Measurements from ENCODE around the gene RNF225.

The RNF225 gene

DNA sequence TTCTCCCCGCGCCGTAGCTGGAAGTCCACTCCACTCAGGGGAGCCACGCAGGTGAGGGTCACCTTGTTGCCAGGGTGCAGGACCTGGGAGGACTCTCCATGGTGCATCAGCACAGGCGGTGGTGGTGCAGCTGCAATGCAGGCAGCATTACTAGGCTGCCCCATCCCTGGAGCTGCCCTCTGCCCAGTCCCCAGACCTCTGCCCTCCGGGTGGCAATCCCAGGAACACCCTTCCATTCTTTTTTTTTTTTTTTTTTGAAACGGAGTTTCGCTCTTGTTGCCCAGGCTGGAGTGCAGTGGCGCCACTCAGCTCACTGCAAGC, 43.9 kb upstream of the RNF225 start:
- no peak overlapping the region for H3K4me2 ChIP-seq (ENCODE audit: low read length)

DNA sequence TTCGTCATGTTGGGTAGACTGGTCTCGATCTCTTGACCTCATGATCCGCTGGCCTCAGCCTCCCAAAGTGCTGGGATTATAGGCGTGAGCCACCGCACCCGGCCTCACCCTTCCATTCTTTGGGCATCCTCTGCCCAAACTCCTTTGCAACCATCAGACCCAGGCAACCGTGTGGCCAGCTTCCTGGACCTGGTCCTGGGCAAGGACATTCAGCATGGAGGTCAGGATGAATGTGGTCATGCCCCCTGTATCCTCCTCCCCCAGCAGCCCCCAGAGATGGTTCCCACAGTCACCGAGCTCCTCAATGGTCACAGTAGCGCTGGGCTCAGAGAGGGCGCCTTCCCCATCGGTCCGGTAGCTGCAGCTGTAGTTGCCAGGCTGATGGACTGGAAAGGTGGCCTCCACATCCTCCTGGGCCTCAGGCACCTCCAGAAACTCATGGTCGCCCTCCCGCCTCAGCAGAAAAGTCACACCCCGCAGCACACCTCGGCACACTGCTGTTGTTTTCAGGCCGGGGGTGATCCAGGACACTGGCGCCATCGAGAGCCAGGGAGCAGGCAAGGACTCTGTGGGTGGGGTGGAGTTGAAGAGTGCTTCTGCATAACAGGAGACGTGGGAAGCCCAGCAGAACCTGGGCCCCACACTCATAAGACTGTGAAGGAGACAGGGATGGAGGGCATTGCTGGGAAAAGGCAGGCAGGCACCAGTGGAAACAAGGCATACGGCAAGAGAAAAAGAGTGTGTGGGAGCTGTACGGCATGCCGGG, 43.3 kb upstream of the RNF225 start:
- Histone ChIP-seq H3K4me3 (ENCODE audit: low read length) (no peak overlapping the region), H4K20me1 (ENCODE audit: control insufficient read depth, insufficient read depth, low read depth, low read length) (no peaks in the 10 kb centered on the region), H3K36me3 (ENCODE audit: control insufficient read depth, low read length) (peaks cover 13% of the 10 kb centered on the region), H3K9me3 (ENCODE audit: control insufficient read depth, insufficient read depth, low read length) (no peaks in the 10 kb centered on the region), H3K4me1 (ENCODE audit: control insufficient read depth, low read length) (peaks cover 21% of the 10 kb centered on the region), H3K27me3 (ENCODE audit: control insufficient read depth, low read length) (peaks cover 5% of the 10 kb centered on the region; the same call in 1 of the 2 replicates), H3K79me2 (ENCODE audit: control insufficient read depth, low read length) (peaks cover 24% of the 10 kb centered on the region), H3K27ac (ENCODE audit: low read depth, low read length) (no peak overlapping the region), H3K9me2 (replicated peaks; ENCODE audit: control insufficient read depth, low read length) (no peaks in the 10 kb centered on the region), H3K4me2 (ENCODE audit: low read length) (no peak overlapping the region), H3F3A (ENCODE audit: control insufficient read depth, insufficient read depth) (0 out of 2 replicates have a peak, but pooled peaks cover 2% of the 10 kb centered on the region)
- no peak for TF ChIP-seq EZH2phosphoT487 (IDR thresholded peaks at IDR 0.05; ENCODE audit: borderline replicate concordance, low read length)
- TF ChIP-seq, protein P1, sequence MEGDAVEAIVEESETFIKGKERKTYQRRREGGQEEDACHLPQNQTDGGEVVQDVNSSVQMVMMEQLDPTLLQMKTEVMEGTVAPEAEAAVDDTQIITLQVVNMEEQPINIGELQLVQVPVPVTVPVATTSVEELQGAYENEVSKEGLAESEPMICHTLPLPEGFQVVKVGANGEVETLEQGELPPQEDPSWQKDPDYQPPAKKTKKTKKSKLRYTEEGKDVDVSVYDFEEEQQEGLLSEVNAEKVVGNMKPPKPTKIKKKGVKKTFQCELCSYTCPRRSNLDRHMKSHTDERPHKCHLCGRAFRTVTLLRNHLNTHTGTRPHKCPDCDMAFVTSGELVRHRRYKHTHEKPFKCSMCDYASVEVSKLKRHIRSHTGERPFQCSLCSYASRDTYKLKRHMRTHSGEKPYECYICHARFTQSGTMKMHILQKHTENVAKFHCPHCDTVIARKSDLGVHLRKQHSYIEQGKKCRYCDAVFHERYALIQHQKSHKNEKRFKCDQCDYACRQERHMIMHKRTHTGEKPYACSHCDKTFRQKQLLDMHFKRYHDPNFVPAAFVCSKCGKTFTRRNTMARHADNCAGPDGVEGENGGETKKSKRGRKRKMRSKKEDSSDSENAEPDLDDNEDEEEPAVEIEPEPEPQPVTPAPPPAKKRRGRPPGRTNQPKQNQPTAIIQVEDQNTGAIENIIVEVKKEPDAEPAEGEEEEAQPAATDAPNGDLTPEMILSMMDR (IDR thresholded peaks at IDR 0.05; ENCODE audit: low read depth, low read length, poor library complexity, severe bottlenecking) = no peak

More for the DNA sequence above, 43.9 kb upstream of the RNF225 start:
- Histone ChIP-seq H3K27ac (ENCODE audit: low read depth, low read length) (no peak overlapping the region), H4K20me1 (ENCODE audit: control insufficient read depth, insufficient read depth, low read depth, low read length) (no peaks in the 10 kb centered on the region), H3K9me2 (replicated peaks; ENCODE audit: control insufficient read depth, low read length) (no peaks in the 10 kb centered on the region), H3K4me3 (ENCODE audit: low read length) (no peak overlapping the region), H3K79me2 (ENCODE audit: control insufficient read depth, low read length) (peaks cover 30% of the 10 kb centered on the region), H3F3A (ENCODE audit: control insufficient read depth, insufficient read depth) (0 out of 2 replicates have a peak, but pooled peaks cover 2% of the 10 kb centered on the region), H3K9me3 (ENCODE audit: control insufficient read depth, insufficient read depth, low read length) (no peaks in the 10 kb centered on the region), H3K27me3 (ENCODE audit: control insufficient read depth, low read length) (0 out of 2 replicates have a peak, but pooled peaks cover under 1% of the 10 kb centered on the region), H3K36me3 (ENCODE audit: control insufficient read depth, low read length) (peaks cover 13% of the 10 kb centered on the region), H3K4me1 (ENCODE audit: control insufficient read depth, low read length) (peaks cover 23% of the 10 kb centered on the region)
- TF ChIP-seq, protein P1 (IDR thresholded peaks at IDR 0.05; ENCODE audit: low read depth, low read length, poor library complexity, severe bottlenecking) = no peak
- no peak for TF ChIP-seq EZH2phosphoT487 (IDR thresholded peaks at IDR 0.05; ENCODE audit: borderline replicate concordance, low read length)

DNA sequence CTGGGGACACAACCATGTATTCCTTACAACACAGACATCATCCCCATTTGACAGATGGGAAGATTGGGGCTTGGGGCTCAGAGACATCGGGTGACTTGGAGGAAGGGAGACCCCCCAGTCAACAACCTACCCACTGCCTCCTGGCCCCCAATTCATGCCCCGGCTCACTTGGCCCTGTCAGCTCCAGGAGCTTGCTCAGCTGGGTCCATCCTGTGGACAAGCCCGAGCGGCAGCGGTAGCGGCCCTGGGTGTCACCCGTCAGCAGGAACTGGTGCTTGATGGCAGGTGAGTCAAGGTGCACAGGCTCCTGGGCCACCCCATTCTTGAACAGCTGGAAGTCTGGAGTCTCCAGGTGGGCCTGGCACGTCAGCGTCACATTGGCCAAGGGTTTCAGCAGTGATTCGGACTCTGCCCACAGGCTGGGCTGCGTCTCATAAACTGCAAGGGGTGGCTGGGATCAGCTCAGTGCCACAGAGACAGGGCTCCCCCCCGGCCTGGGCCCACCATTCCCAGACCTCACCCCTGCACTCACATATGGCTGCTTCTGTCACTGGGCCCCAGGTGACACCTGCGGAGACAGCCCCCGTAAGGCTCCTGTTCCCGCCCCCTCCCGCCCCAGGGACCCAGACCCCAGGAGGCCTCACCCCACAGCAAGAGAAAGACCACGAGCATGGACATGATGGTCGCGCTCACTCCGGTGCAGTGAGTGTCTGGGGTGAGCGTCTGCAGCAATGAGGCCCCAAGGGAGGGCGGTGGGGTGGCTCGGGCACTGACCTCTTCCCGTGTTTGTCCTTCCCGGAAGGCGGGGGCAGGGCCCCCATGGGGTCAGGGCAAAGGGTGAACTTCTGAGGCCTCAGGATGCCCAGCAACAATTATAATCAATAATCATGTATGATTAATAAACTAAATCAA, 42.4 kb upstream of the RNF225 start, which contains the start of gene A1BG:
Gene A1BG, minus strand, starts transcription at position 733 of the 912 bp plus-strand sequence. Its CDS starts 55 bp downstream, at position 678.
- TF ChIP-seq EZH2phosphoT487 (IDR thresholded peaks at IDR 0.05; ENCODE audit: borderline replicate concordance, low read length) = no peak
- TF ChIP-seq, protein P1 (IDR thresholded peaks at IDR 0.05; ENCODE audit: low read depth, low read length, poor library complexity, severe bottlenecking) = no peak
- Histone ChIP-seq H3F3A (ENCODE audit: control insufficient read depth, insufficient read depth) (0 out of 2 replicates have a peak, but pooled peaks cover 2% of the 10 kb centered on the region), H3K4me2 (ENCODE audit: low read length) (no peak within 1 kb of the TSS)

More for the DNA sequence above, 42.4 kb upstream of the RNF225 start, which contains the start of gene A1BG:
- H3K9me3 ChIP-seq (ENCODE audit: control insufficient read depth, insufficient read depth, low read length) = no peaks in the 10 kb centered on the region
- no peak within 1 kb of the TSS for H3K27ac ChIP-seq (ENCODE audit: low read depth, low read length)
- no peak within 1 kb of the TSS for H3K4me3 ChIP-seq (ENCODE audit: low read length)
- H3K36me3 ChIP-seq (ENCODE audit: control insufficient read depth, low read length) = peaks cover 13% of the 10 kb centered on the region
- peaks cover 20% of the 10 kb centered on the region for H3K79me2 ChIP-seq (ENCODE audit: control insufficient read depth, low read length)
- H4K20me1 ChIP-seq (ENCODE audit: control insufficient read depth, insufficient read depth, low read depth, low read length) = no peaks in the 10 kb centered on the region
- H3K27me3 ChIP-seq (ENCODE audit: control insufficient read depth, low read length) = peaks cover 5% of the 10 kb centered on the region; the same call in 1 of the 2 replicates
- no peaks in the 10 kb centered on the region for H3K9me2 ChIP-seq (replicated peaks; ENCODE audit: control insufficient read depth, low read length)
- H3K4me1 ChIP-seq (ENCODE audit: control insufficient read depth, low read length) = peaks cover 21% of the 10 kb centered on the region
